Mesenchymal stem cell (in vitro differentiated cells and primary cell): ENCODE results near the gene DPP6.

Source experiments
- DNase-seq: peaks from one replicate; pipeline ENCODE4 v3.0.0-alpha.2; 2013
- H2AFZ ChIP-seq: one replicate; pipeline ENCODE4 v1.6.1; 2013; ENCODE audit warnings: low read depth, mild to moderate bottlenecking, control low read depth, inconsistent platforms, low read length, moderate library complexity
- H2AK5ac ChIP-seq: 2 replicates; pipeline ENCODE4 v1.6.1; 2013; ENCODE audit warnings: low read length, moderate library complexity, mild to moderate bottlenecking, inconsistent platforms; ENCODE audit not compliant: severe bottlenecking
- H2BK120ac ChIP-seq: one replicate; pipeline ENCODE4 v1.6.1; 2013; ENCODE audit warnings: low read depth, mild to moderate bottlenecking, inconsistent platforms, low read length, moderate library complexity
- H2BK12ac ChIP-seq, 2 experiments: one replicate each; pipeline ENCODE4 v1.6.1; 2013; ENCODE audit warnings: inconsistent platforms in 2 of 2, low read length in 2 of 2, mild to moderate bottlenecking in 2 of 2, moderate library complexity in 2 of 2, control low read depth in 1 of 2
- H2BK15ac ChIP-seq: one replicate; pipeline ENCODE4 v1.6.1; 2013; ENCODE audit warnings: mild to moderate bottlenecking, low read depth, inconsistent platforms; ENCODE audit not compliant: poor library complexity, severe bottlenecking
- H2BK5ac ChIP-seq: 2 replicates; pipeline ENCODE4 v1.6.1; 2013; ENCODE audit warnings: low read depth, mild to moderate bottlenecking, low read length, control low read depth, inconsistent platforms; ENCODE audit not compliant: poor library complexity, severe bottlenecking
- H3K14ac ChIP-seq, 2 experiments: one replicate each; pipeline ENCODE4 v1.6.1; 2013; ENCODE audit warnings: inconsistent platforms in 2 of 2, low read length in 2 of 2, control low read depth in 1 of 2, mild to moderate bottlenecking in 1 of 2, moderate library complexity in 1 of 2
- H3K18ac ChIP-seq, 2 experiments: one replicate each; pipeline ENCODE4 v1.6.1; 2013; ENCODE audit warnings: inconsistent platforms in 2 of 2, low read length in 2 of 2, control low read depth in 1 of 2, low read depth in 1 of 2, mild to moderate bottlenecking in 1 of 2
- H3K23ac ChIP-seq, 2 experiments: one replicate each; pipeline ENCODE4 v1.6.1; 2013; ENCODE audit warnings: inconsistent platforms in 2 of 2, low read length in 2 of 2, mild to moderate bottlenecking in 2 of 2, moderate library complexity in 2 of 2, control low read depth in 1 of 2
- H3K27ac ChIP-seq: 2 replicates; pipeline ENCODE4 v1.5.1; 2013; ENCODE audit warnings: mild to moderate bottlenecking, moderate library complexity, low read length, control low read depth, inconsistent platforms; ENCODE audit not compliant: poor library complexity, severe bottlenecking
- H3K27me3 ChIP-seq, 2 experiments: 2 replicates each; pipeline versions ENCODE4 v1.6.1 to v1.7.0; 2013; ENCODE audit warnings: low read length in 2 of 2, mild to moderate bottlenecking in 2 of 2, moderate library complexity in 2 of 2, control low read depth in 1 of 2, inconsistent platforms in 1 of 2; ENCODE audit not compliant: control insufficient read depth in 1 of 2, insufficient read depth in 1 of 2
- H3K36me3 ChIP-seq, 2 experiments: 2 replicates each; pipeline versions ENCODE4 v1.6.1 to v1.7.0; 2013; ENCODE audit warnings: low read length in 2 of 2, control low read depth in 1 of 2, inconsistent platforms in 1 of 2, low read depth in 1 of 2, mild to moderate bottlenecking in 1 of 2; ENCODE audit not compliant: insufficient read depth in 2 of 2, control insufficient read depth in 1 of 2
- H3K4ac ChIP-seq, 2 experiments: one replicate each; pipeline ENCODE4 v1.6.1; 2013; ENCODE audit warnings: inconsistent platforms in 2 of 2, low read length in 2 of 2, mild to moderate bottlenecking in 2 of 2, moderate library complexity in 2 of 2, control low read depth in 1 of 2, low read depth in 1 of 2
- H3K4me1 ChIP-seq: 2 replicates; pipeline ENCODE4 v1.6.1; 2013; ENCODE audit warnings: low read depth, low read length, control low read depth; ENCODE audit not compliant: control insufficient read depth, insufficient read depth
- H3K4me2 ChIP-seq: 2 replicates; pipeline ENCODE4 v1.6.1; 2013; ENCODE audit warnings: low read length, mild to moderate bottlenecking, inconsistent platforms; ENCODE audit not compliant: poor library complexity, severe bottlenecking
- H3K4me3 ChIP-seq, 2 experiments: 2 replicates each; pipeline versions ENCODE4 v1.5.1 to v1.7.0; 2013; ENCODE audit warnings: low read length in 2 of 2, mild to moderate bottlenecking in 2 of 2, control low read depth in 1 of 2, low read depth in 1 of 2; ENCODE audit not compliant: insufficient read depth in 1 of 2
- H3K79me1 ChIP-seq: replicated peaks from 2 replicates; pipeline ENCODE4 v1.6.1; 2013; ENCODE audit warnings: mild to moderate bottlenecking, control low read depth, low read length, inconsistent platforms; ENCODE audit not compliant: poor library complexity, severe bottlenecking
- H3K9ac ChIP-seq: 2 replicates; pipeline ENCODE4 v1.7.0; 2013; ENCODE audit warnings: mild to moderate bottlenecking, low read length, moderate library complexity
- H3K9me3 ChIP-seq: 2 replicates; pipeline ENCODE4 v1.7.0; 2013; ENCODE audit warnings: mild to moderate bottlenecking, low read length; ENCODE audit not compliant: control insufficient read depth
- H4K8ac ChIP-seq: one replicate; pipeline ENCODE4 v1.6.1; 2013; ENCODE audit warnings: inconsistent platforms, mild to moderate bottlenecking, low read length, moderate library complexity
- H4K91ac ChIP-seq: one replicate; pipeline ENCODE4 v1.6.1; 2013; ENCODE audit warnings: mild to moderate bottlenecking, low read length, inconsistent platforms
- WGBS: methylation state at CpG from one replicate; pipeline ENCODE4 v1.1.7; 2013; ENCODE audit warnings: mixed read lengths; 5-methylcytosine and 5-hydroxymethylcytosine counted together

Gene DPP6

GRCh38 chr7:154666768-154667167 is 614.6 kb downstream of the DPP6 start:
- no peak overlapping the region for H2BK5ac ChIP-seq
- H4K91ac ChIP-seq, result no peak overlapping the region
- H4K8ac ChIP-seq, result no peak overlapping the region
- H3K36me3 ChIP-seq, result no peaks in the 10 kb centered on the region
- H3K9ac ChIP-seq, result no peak overlapping the region
- no peak overlapping the region for H3K4ac ChIP-seq
- DNase-seq, result no peak
- no peak overlapping the region for H3K27ac ChIP-seq
- H3K23ac ChIP-seq, result no peak overlapping the region
- no peaks in the 10 kb centered on the region for H3K79me1 ChIP-seq
- H3K14ac ChIP-seq, result no peak overlapping the region
- no peak overlapping the region for H3K4me3 ChIP-seq
- peaks cover 26% of the 10 kb centered on the region for H3K9me3 ChIP-seq
- no peaks in the 10 kb centered on the region for H3K27me3 ChIP-seq
- H2BK120ac ChIP-seq, result no peak overlapping the region
- H2AFZ ChIP-seq, result no peak overlapping the region
- no peaks in the 10 kb centered on the region for H3K4me1 ChIP-seq
- no peak overlapping the region for H3K18ac ChIP-seq
- H2AK5ac ChIP-seq, result no peak overlapping the region
- no peak overlapping the region for H2BK15ac ChIP-seq
- no peak overlapping the region for H3K4me2 ChIP-seq
- no CpG with 5 or more reads among the region's 1 CpG for WGBS
- no peak overlapping the region for H2BK12ac ChIP-seq

GRCh38 chr7:154672659-154673415 is 620.6 kb downstream of the DPP6 start:
- Histone ChIP-seq H2BK12ac (no peak overlapping the region), H3K18ac (no peak overlapping the region)

GRCh38 chr7:154674191-154674590 is 622.0 kb downstream of the DPP6 start:
- Histone ChIP-seq H4K91ac (no peak overlapping the region), H3K4ac (no peak overlapping the region), H2BK15ac (no peak overlapping the region), H3K27ac (no peak overlapping the region), H3K9ac (no peak overlapping the region), H3K18ac (no peak overlapping the region), H2BK120ac (no peak overlapping the region), H2AK5ac (no peak overlapping the region), H3K36me3 (no peaks in the 10 kb centered on the region), H3K79me1 (no peaks in the 10 kb centered on the region), H2BK12ac (no peak overlapping the region), H3K4me1 (no peaks in the 10 kb centered on the region), H3K23ac (no peak overlapping the region), H2BK5ac (no peak overlapping the region), H3K14ac (no peak overlapping the region), H2AFZ (no peak overlapping the region), H3K27me3 (no peaks in the 10 kb centered on the region), H3K4me3 (no peak overlapping the region), H3K9me3 (peaks cover 9% of the 10 kb centered on the region), H4K8ac (no peak overlapping the region), H3K4me2 (no peak overlapping the region)
- 77% methylated on average over 6 of the region's 6 CpGs for WGBS
- no peak for DNase-seq

More at GRCh38 chr7:154672659-154673415, 620.6 kb downstream of the DPP6 start:
- no peak overlapping the region for H2BK120ac ChIP-seq
- no peak overlapping the region for H3K23ac ChIP-seq
- H4K8ac ChIP-seq, result no peak overlapping the region
- no peaks in the 10 kb centered on the region for H3K79me1 ChIP-seq
- H4K91ac ChIP-seq, result no peak overlapping the region
- no peak overlapping the region for H3K9ac ChIP-seq
- no peak overlapping the region for H2BK15ac ChIP-seq
- no peak overlapping the region for H3K27ac ChIP-seq
- no peak overlapping the region for H2AFZ ChIP-seq
- H3K36me3 ChIP-seq, result no peaks in the 10 kb centered on the region
- H3K4me3 ChIP-seq, result no peak overlapping the region
- H3K4me1 ChIP-seq, result no peaks in the 10 kb centered on the region
- no peak overlapping the region for H2AK5ac ChIP-seq
- no peak for DNase-seq
- H3K27me3 ChIP-seq, result no peaks in the 10 kb centered on the region
- H3K4me2 ChIP-seq, result no peak overlapping the region
- 59% methylated on average over 4 of the region's 4 CpGs for WGBS
- no peak overlapping the region for H3K14ac ChIP-seq
- no peak overlapping the region for H2BK5ac ChIP-seq
- no peak overlapping the region for H3K4ac ChIP-seq
- H3K9me3 ChIP-seq, result peaks cover 15% of the 10 kb centered on the region

GRCh38 chr7:154675560-154675959 is 623.4 kb downstream of the DPP6 start:
- Histone ChIP-seq H3K14ac (no peak overlapping the region), H2BK120ac (no peak overlapping the region), H2BK12ac (no peak overlapping the region), H3K79me1 (no peaks in the 10 kb centered on the region), H3K4ac (no peak overlapping the region), H3K23ac (no peak overlapping the region), H3K9ac (no peak overlapping the region), H3K36me3 (no peaks in the 10 kb centered on the region), H3K4me2 (no peak overlapping the region), H2AFZ (no peak overlapping the region), H2AK5ac (no peak overlapping the region), H3K4me3 (no peak overlapping the region), H3K18ac (no peak overlapping the region), H3K9me3 (peaks cover 6% of the 10 kb centered on the region), H2BK5ac (no peak overlapping the region), H2BK15ac (no peak overlapping the region), H4K91ac (no peak overlapping the region), H3K27ac (no peak overlapping the region), H3K4me1 (no peaks in the 10 kb centered on the region), H3K27me3 (no peaks in the 10 kb centered on the region), H4K8ac (no peak overlapping the region)
- 88% methylated on average over 10 of the region's 10 CpGs for WGBS
- DNase-seq, result no peak
